Measurements from ENCODE around the gene FAM131A. TPM values are rescaled to one million over a fixed set of nuclear protein-coding genes. Genes with fewer than 3 reads are reported as not detected.

The FAM131A gene
- total RNA-seq, 6 donors from 2014 or later: 14.8 to 52.7 (median 25.2) TPM

DNA sequence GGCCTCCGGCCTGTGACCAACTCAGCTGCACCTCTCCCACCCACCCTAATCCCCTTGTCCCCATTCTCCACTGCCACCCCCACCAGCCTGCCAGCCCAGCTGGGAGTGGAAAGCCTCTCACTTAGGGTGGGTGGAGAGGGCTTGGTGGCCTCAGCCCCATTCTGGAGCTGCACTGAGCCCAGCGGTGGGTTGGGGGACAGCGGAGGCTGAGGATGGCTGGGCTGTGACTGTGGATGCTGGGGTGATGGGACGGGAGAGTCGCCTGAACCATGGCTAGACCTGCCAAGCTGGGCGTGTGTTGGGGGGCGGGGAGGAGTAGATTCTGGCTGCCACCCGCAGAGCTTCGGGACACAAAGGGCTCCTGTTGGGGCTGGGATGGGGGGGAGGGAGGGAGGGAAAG lies 22.2 kb downstream of the FAM131A start:
- no peak overlapping the region for H3K4me3 ChIP-seq
- H3K27me3 ChIP-seq: no peaks in the 10 kb centered on the region
- no peak for DNase-seq
- H3K4me1 ChIP-seq: peaks cover 19 to 23% (median 21%) of the 10 kb centered on the region in 4 donors
- WGBS, 2 donors: 86 to 87% methylated on average over 7 to 9 of the region's 9 CpGs
- no peak overlapping the region for H3K27ac ChIP-seq
- TF ChIP-seq POLR2AphosphoS5 (IDR thresholded peaks at IDR 0.05) (no peak), EP300 (IDR thresholded peaks at IDR 0.05) (no peak)
- peaks cover 0 to 17% (median under 1%) of the 10 kb centered on the region in 4 donors for H3K36me3 ChIP-seq
- no peaks in the 10 kb centered on the region for H3K9me3 ChIP-seq
- ATAC-seq (ENCODE audit: low FRiP score in 2 of 2): no peak

DNA sequence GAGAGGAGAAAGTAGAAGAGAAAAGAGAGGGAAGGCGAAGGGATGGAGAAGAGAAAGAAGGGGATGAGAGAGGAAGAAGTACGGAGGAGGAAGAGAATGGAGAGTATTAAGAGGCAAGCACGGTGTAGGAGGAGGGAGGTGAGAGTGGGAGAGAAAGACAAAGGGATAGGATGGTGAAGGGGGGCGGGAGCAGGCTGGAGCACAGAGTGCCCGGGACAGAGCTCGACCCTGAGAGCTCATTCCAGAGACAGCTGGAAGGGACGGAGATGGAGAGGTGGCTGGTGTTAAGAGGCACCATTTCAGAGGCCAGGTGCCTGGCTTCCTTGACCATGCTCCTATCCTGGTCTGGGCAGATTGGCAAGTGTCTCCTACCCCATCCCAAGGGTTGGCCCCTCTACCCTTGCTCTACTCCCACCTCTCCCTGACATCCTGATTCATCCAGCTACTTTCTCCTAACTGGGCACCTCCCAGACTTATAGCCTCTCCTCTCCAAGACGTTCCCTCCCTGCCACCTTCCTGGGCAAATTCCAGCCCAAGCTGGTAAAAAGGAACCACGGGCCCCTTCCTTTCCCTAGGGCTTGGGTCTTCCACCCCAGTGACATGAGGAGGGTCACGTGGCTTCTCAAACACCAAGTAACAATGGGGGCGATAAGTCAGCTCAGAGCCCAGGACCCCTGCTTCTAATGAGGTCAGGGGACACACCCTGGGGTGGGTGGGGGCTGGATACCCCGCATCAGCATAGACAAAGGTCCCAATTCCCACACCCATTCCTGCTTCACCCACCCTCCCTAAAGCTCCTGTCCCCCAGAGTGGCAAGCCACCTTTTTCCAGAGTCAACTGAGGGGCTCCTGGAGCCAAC lies 22.9 kb downstream of the FAM131A start:
- Histone ChIP-seq H3K4me1 (peaks cover 21 to 26% (median 24%) of the 10 kb centered on the region in 4 donors), H3K9me3 (no peaks in the 10 kb centered on the region), H3K36me3 (peaks cover 0 to 17% (median 7%) of the 10 kb centered on the region in 4 donors), H3K27me3 (no peaks in the 10 kb centered on the region), H3K4me3 (peak overlapping the region in 2 of 4 donors; percentile 67 to 93), H3K27ac (no peak overlapping the region)
- WGBS, 2 donors: 70 to 78% methylated on average over 11 to 12 of the region's 12 CpGs
- ATAC-seq (ENCODE audit: low FRiP score in 2 of 2) (no peak), DNase-seq (no peak)
- TF ChIP-seq POLR2A (IDR thresholded peaks at IDR 0.05) (no peak), EP300 (IDR thresholded peaks at IDR 0.05) (no peak), POLR2AphosphoS5 (IDR thresholded peaks at IDR 0.05) (no peak)

- Histone ChIP-seq H3K36me3 (peaks cover 0 to 13% (median 10%) of the 10 kb centered on the region in 4 donors), H3K4me3 (peak overlapping the region; percentile 52 to 96 (median 80)), H3K27ac (peak overlapping the region; percentile 96 to 99 (median 98)), H3K4me1 (peaks cover 21 to 26% (median 24%) of the 10 kb centered on the region in 4 donors), H3K9me3 (no peaks in the 10 kb centered on the region), H3K27me3 (no peaks in the 10 kb centered on the region)
- ATAC-seq (ENCODE audit: low FRiP score in 2 of 2) (no peak), DNase-seq (no peak)
- WGBS, 2 donors: 11 to 15% methylated on average over 18 to 20 of the region's 24 CpGs
- no peak for TF ChIP-seq POLR2AphosphoS5 (IDR thresholded peaks at IDR 0.05)
- TF ChIP-seq, protein P1, sequence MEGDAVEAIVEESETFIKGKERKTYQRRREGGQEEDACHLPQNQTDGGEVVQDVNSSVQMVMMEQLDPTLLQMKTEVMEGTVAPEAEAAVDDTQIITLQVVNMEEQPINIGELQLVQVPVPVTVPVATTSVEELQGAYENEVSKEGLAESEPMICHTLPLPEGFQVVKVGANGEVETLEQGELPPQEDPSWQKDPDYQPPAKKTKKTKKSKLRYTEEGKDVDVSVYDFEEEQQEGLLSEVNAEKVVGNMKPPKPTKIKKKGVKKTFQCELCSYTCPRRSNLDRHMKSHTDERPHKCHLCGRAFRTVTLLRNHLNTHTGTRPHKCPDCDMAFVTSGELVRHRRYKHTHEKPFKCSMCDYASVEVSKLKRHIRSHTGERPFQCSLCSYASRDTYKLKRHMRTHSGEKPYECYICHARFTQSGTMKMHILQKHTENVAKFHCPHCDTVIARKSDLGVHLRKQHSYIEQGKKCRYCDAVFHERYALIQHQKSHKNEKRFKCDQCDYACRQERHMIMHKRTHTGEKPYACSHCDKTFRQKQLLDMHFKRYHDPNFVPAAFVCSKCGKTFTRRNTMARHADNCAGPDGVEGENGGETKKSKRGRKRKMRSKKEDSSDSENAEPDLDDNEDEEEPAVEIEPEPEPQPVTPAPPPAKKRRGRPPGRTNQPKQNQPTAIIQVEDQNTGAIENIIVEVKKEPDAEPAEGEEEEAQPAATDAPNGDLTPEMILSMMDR (IDR thresholded peaks at IDR 0.05): no peak
- TF ChIP-seq POLR2A (IDR thresholded peaks at IDR 0.05): no peak
- TF ChIP-seq EP300 (IDR thresholded peaks at IDR 0.05): no peak
These were observed 23.6 kb downstream of the FAM131A start for GRCh38 chr3:184360929-184361531.

GRCh38 chr3:184361532-184361931 lies 24.1 kb downstream of the FAM131A start, which contains the start of the genes CLCN2 and POLR2H:
CLCN2 (minus strand) TSS chr3:184361605; CDS start chr3:184361479, 126 bp downstream.
POLR2H (plus strand) TSS chr3:184361710; CDS start chr3:184363493, 1,783 bp downstream.
- Histone ChIP-seq H3K4me1 (peaks cover 21 to 26% (median 24%) of the 10 kb centered on the region in 4 donors), H3K27me3 (no peaks in the 10 kb centered on the region), H3K9me3 (no peaks in the 10 kb centered on the region), H3K36me3 (peaks cover 0 to 18% (median 13%) of the 10 kb centered on the region in 4 donors), H3K4me3 (peak within 1 kb of the TSS; percentile 67 to 96 (median 84)), H3K27ac (peak within 1 kb of the TSS; percentile 96 to 99 (median 98))
- TF ChIP-seq EP300 (IDR thresholded peaks at IDR 0.05): no peak
- peak; percentile 37 to 72 for TF ChIP-seq POLR2AphosphoS5 (IDR thresholded peaks at IDR 0.05)
- TF ChIP-seq, protein P1 (IDR thresholded peaks at IDR 0.05): no peak
- peak in 2 of 4 donors; percentile 70 to 72 for TF ChIP-seq POLR2A (IDR thresholded peaks at IDR 0.05)
- WGBS, 2 donors: 0% methylated on average over 1 of the region's 56 CpGs; no CpG with 5 or more reads in 1 of the 2 donors
- ATAC-seq (ENCODE audit: low FRiP score in 2 of 2): peak; percentile 16 to 78
- peak; percentile 61 to 93 for DNase-seq

DNA sequence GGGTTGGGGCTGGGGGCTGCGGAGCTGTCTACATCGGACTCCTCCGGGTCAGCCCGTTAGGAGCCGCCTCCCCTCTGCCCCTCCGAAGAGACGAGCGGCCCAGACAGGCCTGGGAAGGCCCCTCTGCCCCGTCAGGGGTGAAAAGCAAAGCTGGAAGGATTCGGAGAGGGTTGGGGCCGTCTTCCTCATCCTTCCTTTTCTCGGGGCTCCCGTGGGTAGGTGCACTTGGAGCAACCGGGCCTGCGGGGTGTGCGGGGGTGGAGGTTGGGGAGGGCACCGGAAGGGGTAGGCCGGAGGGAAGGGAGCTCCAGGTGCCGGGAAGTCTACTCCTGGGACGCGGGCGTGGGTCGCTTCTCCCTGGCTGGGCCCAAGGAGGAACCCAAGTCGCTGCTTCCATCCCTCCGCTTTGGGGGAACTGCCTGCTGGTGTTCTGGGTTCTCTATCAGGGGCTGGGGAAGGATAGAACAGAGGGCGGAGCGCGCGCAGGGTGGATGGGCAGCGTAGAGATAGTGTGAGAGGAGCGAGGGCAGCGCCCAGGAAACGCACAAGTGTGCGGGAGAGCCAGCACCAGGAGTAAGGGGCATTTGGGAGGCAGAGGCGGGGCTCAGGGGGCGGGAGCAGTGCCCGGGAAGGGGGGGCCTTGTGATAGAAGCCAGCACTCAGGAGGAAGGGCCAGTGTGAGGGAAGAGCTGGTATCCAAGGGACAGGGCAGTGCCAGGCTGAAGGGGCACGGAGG lies 24.7 kb downstream of the FAM131A start:
- Histone ChIP-seq H3K4me1 (peaks cover 21 to 26% (median 24%) of the 10 kb centered on the region in 4 donors), H3K36me3 (peaks cover 0 to 22% (median 14%) of the 10 kb centered on the region in 4 donors), H3K27ac (peak overlapping the region; percentile 96 to 99 (median 98)), H3K9me3 (no peaks in the 10 kb centered on the region), H3K27me3 (no peaks in the 10 kb centered on the region), H3K4me3 (peak overlapping the region; percentile 67 to 96 (median 84))
- TF ChIP-seq, protein P1 (IDR thresholded peaks at IDR 0.05): no peak
- peak; percentile 1 to 62 for TF ChIP-seq POLR2AphosphoS5 (IDR thresholded peaks at IDR 0.05)
- TF ChIP-seq POLR2A (IDR thresholded peaks at IDR 0.05): peak in 2 of 4 donors; percentile 6 to 25
- no peak for TF ChIP-seq EP300 (IDR thresholded peaks at IDR 0.05)
- peak; percentile 81 to 90 for DNase-seq
- WGBS, 2 donors: 0 to 1% methylated on average over 23 to 29 of the region's 38 CpGs
- peak; percentile 47 to 62 for ATAC-seq (ENCODE audit: low FRiP score in 2 of 2)

Measured in upper lobe of left lung (tissue), 6 donors.